T-helper 1 cell (primary cell): ENCODE results near the gene MRPS11.
"Not testable (repeated sequence)": the region's sequence is repeated elsewhere in the genome, so short reads cannot be mapped to it uniquely, and the experiment has no call there.

Experiments used
- DNase-seq, 5 donors: peaks; one replicate each; pipeline ENCODE4 v3.0.0-alpha.2; 2012 to 2020

The MRPS11 gene

GRCh38 chr15:88493844-88494243 lies 26.3 kb downstream of the MRPS11 start:
- no peak for DNase-seq

GRCh38 chr15:88497109-88497765 lies 29.7 kb downstream of the MRPS11 start:
- DNase-seq = no peak

- no peak for DNase-seq
These were observed 31.5 kb downstream of the MRPS11 start for GRCh38 chr15:88498996-88499395.

GRCh38 chr15:88504445-88504844 lies 36.9 kb downstream of the MRPS11 start:
- no peak for DNase-seq

- DNase-seq = no peak
These were observed 38.2 kb downstream of the MRPS11 start for GRCh38 chr15:88505721-88506120.

- no peak for DNase-seq
These were observed 39.1 kb downstream of the MRPS11 start for GRCh38 chr15:88506628-88507027.

- DNase-seq = no peak
These were observed 41.8 kb downstream of the MRPS11 start for GRCh38 chr15:88509321-88509720.

GRCh38 chr15:88509964-88510363 lies 42.5 kb downstream of the MRPS11 start:
- no peak for DNase-seq

- DNase-seq = no peak
These were observed 43.7 kb downstream of the MRPS11 start for GRCh38 chr15:88511161-88511560.

- DNase-seq = no peak
These were observed 44.6 kb downstream of the MRPS11 start for GRCh38 chr15:88512078-88512477.

- no peak for DNase-seq
These were observed 45.1 kb downstream of the MRPS11 start for GRCh38 chr15:88512601-88513000.

- DNase-seq = no peak
These were observed 45.7 kb downstream of the MRPS11 start for GRCh38 chr15:88513195-88513594.

- no peak for DNase-seq
These were observed 51.4 kb downstream of the MRPS11 start for GRCh38 chr15:88518903-88519302.

GRCh38 chr15:88524094-88524493 lies 56.6 kb downstream of the MRPS11 start:
- not testable (repeated sequence) for DNase-seq

GRCh38 chr15:88525418-88525817 lies 57.9 kb downstream of the MRPS11 start:
- DNase-seq = no peak

- DNase-seq = no peak
These were observed 58.9 kb downstream of the MRPS11 start for GRCh38 chr15:88526247-88526879.

GRCh38 chr15:88529021-88529630 lies 61.6 kb downstream of the MRPS11 start:
- no peak for DNase-seq
